Esophagus squamous epithelium (tissue), 5 donors: ENCODE data around the gene UBE2G2. TPM values are rescaled to one million over a fixed set of nuclear protein-coding genes. Genes with fewer than 3 reads are reported as not detected.

Source experiments
- DNase-seq: peaks from one replicate; lab custom pipeline; 2025; lab: John Stamatoyannopoulos, UW
- H3K27ac ChIP-seq, 4 donors: fragments of 200-600 bp; sonication (generic); one replicate each; pipeline ENCODE4 v1.5.1; 2016 to 2019; ENCODE audit warnings: mild to moderate bottlenecking in 1 of 4
- H3K27me3 ChIP-seq, 4 donors: fragments of 200-600 bp; sonication (generic); 1 replicate in 3 of 4; 2 replicates in 1 of 4; pipeline versions ENCODE4 v1.5.1 to v1.6.0; 2017 to 2021; ENCODE audit warnings: antibody characterized with exemption in 1 of 4
- H3K36me3 ChIP-seq, 3 donors: fragments of 200-600 bp; sonication (generic); one replicate each; pipeline ENCODE4 v1.5.1; 2016 to 2019
- H3K4me1 ChIP-seq, 3 donors: fragments of 200-600 bp; sonication (generic); one replicate each; pipeline ENCODE4 v1.5.1; 2017 to 2019
- H3K4me3 ChIP-seq, 4 donors: fragments of 200-600 bp; sonication (generic); 1 replicate in 3 of 4; 2 replicates in 1 of 4; pipeline ENCODE4 v1.5.1; 2016 to 2019; ENCODE audit warnings: mild to moderate bottlenecking in 2 of 4, moderate library complexity in 1 of 4
- H3K9me3 ChIP-seq, 3 donors: fragments of 200-600 bp; sonication (generic); one replicate each; pipeline ENCODE4 v1.5.1; 2016 to 2019
- POLR2A ChIP-seq, 4 donors: fragments of 450-650 bp; IDR thresholded peaks; one replicate each; pipeline ENCODE4 v1.6.1; 2017; ENCODE audit warnings: antibody characterized with exemption in 4 of 4, mild to moderate bottlenecking in 4 of 4, moderate library complexity in 3 of 4
- WGBS, 2 donors: methylation state at CpG; one replicate each; pipeline ENCODE4 v1.1.5; 2018; 5-methylcytosine and 5-hydroxymethylcytosine counted together
- intact Hi-C: fragments of 100-400 bp; cut with DNase I; formaldehyde crosslinking; loops from one replicate; pipeline ENCODE4 v1.15.0; 2022
- total RNA-seq, 4 donors: library from RNA; depleted of rRNA; stranded (reverse); fragments of >200 nt; gene quantifications; one replicate each; pipeline ENCODE4 v1.1.0, GENCODE V29; 2016
- TF ChIP-seq, protein P1 (sequence below), 6 experiments: fragments of 450-650 bp in 4 of 6; fragments of 200-600 bp in 2 of 6; sonication (generic) in 2 of 6; IDR thresholded peaks; one replicate each; pipeline ENCODE4 v1.5.1; 2016 to 2019; ENCODE audit warnings: antibody characterized with exemption in 6 of 6, mild to moderate bottlenecking in 4 of 6, moderate library complexity in 4 of 6
- donor health status: DM: yes; HTN: yes; CAD: no.

The UBE2G2 gene
- total RNA-seq, 4 donors from 2014 or later = 27.9 to 70.0 (median 51.1) TPM

DNA sequence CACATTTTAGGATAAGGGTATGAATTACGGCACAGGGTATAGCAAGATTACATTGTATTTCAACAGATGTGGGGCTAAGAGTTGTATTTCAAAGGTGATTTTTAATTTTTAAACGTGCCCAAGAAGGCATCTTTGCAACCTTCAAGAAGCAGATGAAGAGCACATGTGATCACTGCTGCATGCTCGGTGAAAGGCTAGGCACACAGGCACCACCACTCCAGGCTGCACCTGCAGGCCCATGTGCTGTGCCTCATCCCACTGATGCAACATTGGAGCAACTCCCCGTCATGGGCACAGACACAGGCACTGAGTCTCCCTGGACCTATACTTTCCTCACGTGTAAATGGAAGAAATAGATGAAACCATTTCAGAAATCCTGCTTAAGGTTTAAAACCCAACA, 23.5 kb downstream of the UBE2G2 start:
- no peaks in the 10 kb centered on the region for H3K27me3 ChIP-seq
- H3K4me3 ChIP-seq = no peak overlapping the region
- WGBS, 2 donors = 85 to 88% methylated on average over 5 of the region's 5 CpGs
- H3K4me1 ChIP-seq = peaks cover 0 to 20% (median 0%) of the 10 kb centered on the region in 3 donors
- H3K36me3 ChIP-seq = peaks cover 6 to 86% (median 12%) of the 10 kb centered on the region in 3 donors
- intact Hi-C loops = no loop called here
- no peaks in the 10 kb centered on the region for H3K9me3 ChIP-seq
- DNase-seq = no peak
- H3K27ac ChIP-seq = no peak overlapping the region
- TF ChIP-seq POLR2A (IDR thresholded peaks at IDR 0.05) = no peak
- TF ChIP-seq, protein P1, sequence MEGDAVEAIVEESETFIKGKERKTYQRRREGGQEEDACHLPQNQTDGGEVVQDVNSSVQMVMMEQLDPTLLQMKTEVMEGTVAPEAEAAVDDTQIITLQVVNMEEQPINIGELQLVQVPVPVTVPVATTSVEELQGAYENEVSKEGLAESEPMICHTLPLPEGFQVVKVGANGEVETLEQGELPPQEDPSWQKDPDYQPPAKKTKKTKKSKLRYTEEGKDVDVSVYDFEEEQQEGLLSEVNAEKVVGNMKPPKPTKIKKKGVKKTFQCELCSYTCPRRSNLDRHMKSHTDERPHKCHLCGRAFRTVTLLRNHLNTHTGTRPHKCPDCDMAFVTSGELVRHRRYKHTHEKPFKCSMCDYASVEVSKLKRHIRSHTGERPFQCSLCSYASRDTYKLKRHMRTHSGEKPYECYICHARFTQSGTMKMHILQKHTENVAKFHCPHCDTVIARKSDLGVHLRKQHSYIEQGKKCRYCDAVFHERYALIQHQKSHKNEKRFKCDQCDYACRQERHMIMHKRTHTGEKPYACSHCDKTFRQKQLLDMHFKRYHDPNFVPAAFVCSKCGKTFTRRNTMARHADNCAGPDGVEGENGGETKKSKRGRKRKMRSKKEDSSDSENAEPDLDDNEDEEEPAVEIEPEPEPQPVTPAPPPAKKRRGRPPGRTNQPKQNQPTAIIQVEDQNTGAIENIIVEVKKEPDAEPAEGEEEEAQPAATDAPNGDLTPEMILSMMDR (IDR thresholded peaks at IDR 0.05) = no peak

DNA sequence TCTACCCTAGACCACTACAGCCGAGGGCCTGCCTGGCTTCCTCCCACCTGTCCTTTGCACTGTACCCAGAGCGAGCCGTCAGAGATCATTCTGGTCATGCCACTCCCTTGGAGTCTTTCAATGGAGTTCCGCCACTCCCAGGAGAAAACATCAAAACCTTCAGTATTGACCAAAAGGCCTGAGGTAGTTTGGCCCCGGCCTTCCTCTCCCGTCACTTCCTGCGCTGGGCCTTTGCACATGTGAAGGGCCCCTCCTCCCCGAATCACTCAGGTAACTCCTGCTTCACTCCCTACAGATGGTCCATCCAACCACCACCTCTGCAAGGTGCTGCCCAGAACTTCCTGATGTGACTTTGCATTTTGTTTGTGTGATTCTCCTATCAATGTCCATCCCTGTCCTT, 26.6 kb downstream of the UBE2G2 start:
- intact Hi-C loops = no loop called here
- WGBS, 2 donors = 91 to 95% methylated on average over 8 of the region's 8 CpGs
- TF ChIP-seq POLR2A (IDR thresholded peaks at IDR 0.05) = no peak
- TF ChIP-seq, protein P1 (IDR thresholded peaks at IDR 0.05) = no peak
- H3K36me3 ChIP-seq = peaks cover 17 to 90% (median 30%) of the 10 kb centered on the region in 3 donors
- peaks cover 0 to 16% (median 0%) of the 10 kb centered on the region in 3 donors for H3K4me1 ChIP-seq
- H3K27ac ChIP-seq = no peak overlapping the region
- H3K4me3 ChIP-seq = no peak overlapping the region
- no peaks in the 10 kb centered on the region for H3K9me3 ChIP-seq
- no peaks in the 10 kb centered on the region for H3K27me3 ChIP-seq
- DNase-seq = no peak

DNA sequence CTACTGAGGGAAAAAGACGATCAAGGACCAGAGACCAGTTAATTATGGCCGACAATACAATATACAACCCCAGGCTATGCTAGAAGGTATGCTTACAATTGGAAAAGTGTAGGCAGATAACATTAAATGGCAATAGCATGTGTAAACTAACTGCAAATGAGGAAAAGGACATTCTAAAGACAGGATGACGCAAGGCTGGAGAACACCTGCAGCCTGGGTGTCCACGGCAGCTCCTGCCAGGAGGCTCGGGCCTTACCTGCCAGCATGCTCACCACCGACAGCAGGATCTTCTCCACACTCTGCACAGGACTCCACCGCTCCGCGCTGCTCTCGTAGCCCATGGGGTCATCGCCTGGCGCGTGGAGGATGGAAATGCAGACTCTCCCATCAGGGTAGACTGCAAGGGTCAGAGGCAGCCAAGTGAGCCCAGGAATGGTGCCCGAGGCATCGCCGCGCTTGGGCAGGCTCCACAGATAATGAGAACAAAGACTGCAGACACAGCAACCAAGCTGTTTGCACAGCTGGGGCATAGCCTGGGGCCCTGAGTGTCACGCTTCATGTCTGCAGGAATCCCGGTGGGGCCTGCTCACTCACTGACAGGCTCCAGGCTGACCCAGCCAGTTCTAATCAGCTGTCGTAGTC, 28.2 kb downstream of the UBE2G2 start:
- TF ChIP-seq, protein P1 (IDR thresholded peaks at IDR 0.05) = no peak
- no peak for TF ChIP-seq POLR2A (IDR thresholded peaks at IDR 0.05)
- Histone ChIP-seq H3K9me3 (no peaks in the 10 kb centered on the region), H3K36me3 (peaks cover 17 to 98% (median 30%) of the 10 kb centered on the region in 3 donors), H3K4me1 (peaks cover 0 to 16% (median 0%) of the 10 kb centered on the region in 3 donors), H3K27me3 (no peaks in the 10 kb centered on the region), H3K4me3 (no peak overlapping the region), H3K27ac (no peak overlapping the region)
- 51 to 66% methylated on average over 12 to 19 of the region's 20 CpGs for WGBS, 2 donors
- intact Hi-C loops = no loop called here
- no peak for DNase-seq

DNA sequence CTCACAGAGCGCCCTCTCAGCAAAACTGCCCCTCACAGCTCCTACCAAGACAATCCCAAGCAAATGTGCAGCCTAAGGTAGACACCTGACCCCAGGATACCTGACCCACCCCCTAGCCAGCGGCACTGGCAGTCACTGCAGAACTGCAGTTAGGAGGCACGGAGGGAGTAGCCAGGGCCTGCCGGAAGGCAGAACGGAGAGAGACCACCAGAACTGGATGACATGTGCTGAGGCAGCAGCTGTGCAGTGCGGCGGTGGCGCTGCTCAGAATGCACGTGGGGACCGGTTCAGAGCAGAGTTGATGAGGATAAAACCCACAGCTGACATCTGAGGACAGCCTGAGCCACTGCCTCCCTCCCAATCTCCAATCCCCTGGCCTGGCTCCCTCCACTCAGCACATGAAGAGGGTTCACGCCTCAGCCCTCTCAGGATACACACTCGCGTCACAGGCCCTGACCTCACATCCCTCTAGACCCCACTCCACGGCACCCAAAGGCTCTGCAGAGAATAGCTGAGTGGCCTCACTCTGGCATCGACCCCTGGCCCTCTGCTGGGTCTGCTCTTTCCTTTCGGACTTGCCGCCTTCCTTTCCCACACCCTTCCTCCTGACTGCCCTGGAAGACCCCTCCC, 29.6 kb downstream of the UBE2G2 start:
- no peak for DNase-seq
- H3K4me3 ChIP-seq = no peak overlapping the region

More for the DNA sequence above, 29.6 kb downstream of the UBE2G2 start:
- Histone ChIP-seq H3K27ac (no peak overlapping the region), H3K36me3 (peaks cover 17 to 91% (median 30%) of the 10 kb centered on the region in 3 donors), H3K9me3 (no peaks in the 10 kb centered on the region), H3K4me1 (peaks cover 0 to 16% (median 0%) of the 10 kb centered on the region in 3 donors), H3K27me3 (no peaks in the 10 kb centered on the region)
- 92 to 93% methylated on average over 9 to 17 of the region's 17 CpGs for WGBS, 2 donors
- intact Hi-C loops = no loop called here
- no peak for TF ChIP-seq POLR2A (IDR thresholded peaks at IDR 0.05)
- TF ChIP-seq, protein P1 (IDR thresholded peaks at IDR 0.05) = no peak
